Measurements from ENCODE around the gene SPRED1. TPM values are rescaled to one million over a fixed set of nuclear protein-coding genes. Genes with fewer than 3 reads are reported as not detected.
"Not testable (repeated sequence)": the region's sequence is repeated elsewhere in the genome, so short reads cannot be mapped to it uniquely, and the experiment has no call there.

Gene SPRED1
- total and polyA plus RNA-seq, 11 donors, result 3.3 to 34.8 (median 9.7) TPM

GRCh38 chr15:38228618-38229017, 24.0 kb upstream of the SPRED1 start:
- Histone ChIP-seq H3K27ac (no peak overlapping the region), H3K4me3 (no peak overlapping the region), H3K9me3 (no peaks in the 10 kb centered on the region), H3K27me3 (no peaks in the 10 kb centered on the region), H3K36me3 (no peaks in the 10 kb centered on the region), H3K4me1 (peaks cover 0 to 17% (median 0%) of the 10 kb centered on the region in 12 donors)
- DNase-seq (no peak), ATAC-seq (no peak)
- 58 to 75% (median 72%) methylated on average over 1 of the region's 1 CpG for WGBS, 4 donors
- intact Hi-C loops (cut with DNase I), result no loop called here
- TF ChIP-seq CTCF (IDR thresholded peaks at IDR 0.05) (no peak), POLR2A (IDR thresholded peaks at IDR 0.05) (no peak)

- Histone ChIP-seq H3K27ac (no peak overlapping the region), H3K36me3 (no peaks in the 10 kb centered on the region), H3K4me1 (peaks cover 0 to 17% (median 0%) of the 10 kb centered on the region in 12 donors), H3K4me3 (no peak overlapping the region), H3K27me3 (no peaks in the 10 kb centered on the region), H3K9me3 (no peaks in the 10 kb centered on the region)
- TF ChIP-seq POLR2A (IDR thresholded peaks at IDR 0.05), result no peak
- no peak for TF ChIP-seq CTCF (IDR thresholded peaks at IDR 0.05)
- ATAC-seq (no peak), DNase-seq (no peak)
- intact Hi-C loops (cut with DNase I), result no loop called here
- 91 to 96% (median 93%) methylated on average over 3 of the region's 3 CpGs for WGBS, 4 donors
Observed at GRCh38 chr15:38229705-38230310, 22.8 kb upstream of the SPRED1 start.

- H3K9me3 ChIP-seq, result no peaks in the 10 kb centered on the region
- H3K27me3 ChIP-seq, result no peaks in the 10 kb centered on the region
- H3K36me3 ChIP-seq, result no peaks in the 10 kb centered on the region
- peak overlapping the region in 7 of 12 donors; percentile 19 to 54 (median 28) for H3K27ac ChIP-seq
- WGBS, 4 donors, result 61 to 67% (median 66%) methylated on average over 5 of the region's 5 CpGs
- H3K4me1 ChIP-seq, result peaks cover 0 to 17% (median 0%) of the 10 kb centered on the region in 12 donors
- DNase-seq, result peak in 1 of 5 donors; percentile 74
- H3K4me3 ChIP-seq, result no peak overlapping the region
- TF ChIP-seq POLR2A (IDR thresholded peaks at IDR 0.05) (no peak), CTCF (IDR thresholded peaks at IDR 0.05) (no peak)
- intact Hi-C loops (cut with DNase I), result no loop called here
- ATAC-seq, result peak; percentile 69 to 96 (median 88)
Observed at GRCh38 chr15:38231436-38231835, 21.2 kb upstream of the SPRED1 start.

- H3K27me3 ChIP-seq; ATAC-seq; H3K4me1 ChIP-seq; H3K27ac ChIP-seq; H3K36me3 ChIP-seq; DNase-seq; H3K9me3 ChIP-seq; H3K4me3 ChIP-seq; intact Hi-C loops (cut with DNase I): not testable (repeated sequence)
- 95 to 97% (median 96%) methylated on average over 9 of the region's 9 CpGs for WGBS, 4 donors
Observed at GRCh38 chr15:38237021-38237420, 15.6 kb upstream of the SPRED1 start.

- Histone ChIP-seq H3K27me3 (no peaks in the 10 kb centered on the region), H3K4me1 (no peaks in the 10 kb centered on the region), H3K36me3 (no peaks in the 10 kb centered on the region), H3K4me3 (no peak overlapping the region), H3K27ac (no peak overlapping the region), H3K9me3 (no peaks in the 10 kb centered on the region)
- TF ChIP-seq POLR2A (IDR thresholded peaks at IDR 0.05) (no peak), CTCF (IDR thresholded peaks at IDR 0.05) (no peak)
- no peak for ATAC-seq
- DNase-seq, result no peak
- intact Hi-C loops (cut with DNase I), result no loop called here
- 92 to 98% (median 97%) methylated on average over 2 of the region's 2 CpGs for WGBS, 4 donors
Observed at GRCh38 chr15:38238311-38238710, 14.3 kb upstream of the SPRED1 start.

Measured in heart left ventricle (tissue), 16 donors.